ENCODE data around the gene EDC4.

DNA sequence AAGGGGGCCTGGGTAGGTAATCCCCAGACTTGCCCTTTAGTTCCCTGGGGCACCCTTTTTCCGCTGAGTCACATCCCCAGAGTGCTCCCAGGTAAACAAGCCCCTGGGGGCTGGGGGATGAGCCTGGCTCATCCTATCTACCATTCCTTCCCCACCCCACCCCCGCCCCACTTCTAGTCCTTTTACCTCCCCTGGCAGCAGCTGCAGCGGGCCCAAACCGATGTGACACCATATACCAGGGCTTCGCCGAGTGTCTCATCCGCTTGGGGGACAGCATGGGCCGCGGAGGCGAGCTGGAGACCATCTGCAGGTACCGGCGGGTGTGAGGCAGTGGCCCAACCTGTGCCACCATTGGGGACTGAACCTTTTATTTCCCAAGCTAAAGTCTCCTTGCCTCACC is 12.7 kb downstream of the EDC4 start:
- TF ChIP-seq, protein P1, sequence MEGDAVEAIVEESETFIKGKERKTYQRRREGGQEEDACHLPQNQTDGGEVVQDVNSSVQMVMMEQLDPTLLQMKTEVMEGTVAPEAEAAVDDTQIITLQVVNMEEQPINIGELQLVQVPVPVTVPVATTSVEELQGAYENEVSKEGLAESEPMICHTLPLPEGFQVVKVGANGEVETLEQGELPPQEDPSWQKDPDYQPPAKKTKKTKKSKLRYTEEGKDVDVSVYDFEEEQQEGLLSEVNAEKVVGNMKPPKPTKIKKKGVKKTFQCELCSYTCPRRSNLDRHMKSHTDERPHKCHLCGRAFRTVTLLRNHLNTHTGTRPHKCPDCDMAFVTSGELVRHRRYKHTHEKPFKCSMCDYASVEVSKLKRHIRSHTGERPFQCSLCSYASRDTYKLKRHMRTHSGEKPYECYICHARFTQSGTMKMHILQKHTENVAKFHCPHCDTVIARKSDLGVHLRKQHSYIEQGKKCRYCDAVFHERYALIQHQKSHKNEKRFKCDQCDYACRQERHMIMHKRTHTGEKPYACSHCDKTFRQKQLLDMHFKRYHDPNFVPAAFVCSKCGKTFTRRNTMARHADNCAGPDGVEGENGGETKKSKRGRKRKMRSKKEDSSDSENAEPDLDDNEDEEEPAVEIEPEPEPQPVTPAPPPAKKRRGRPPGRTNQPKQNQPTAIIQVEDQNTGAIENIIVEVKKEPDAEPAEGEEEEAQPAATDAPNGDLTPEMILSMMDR (conservative IDR thresholded peaks at IDR 0.05; ENCODE audit: low read length): no peak
- no peak for TF ChIP-seq EZH2phosphoT487 (IDR thresholded peaks at IDR 0.05; ENCODE audit: borderline replicate concordance, low read depth, low read length)

Measured in OCI-LY7 (cell line).